Gastroesophageal sphincter (tissue), 4 donors: Measurements from ENCODE around the gene NEURL1. TPM values are rescaled to one million over a fixed set of nuclear protein-coding genes. Genes with fewer than 3 reads are reported as not detected.
A peak's percentile ranks its signal among the peaks of the same experiment; 100 is the strongest.

Experiments
- ATAC-seq: fragments of 150-250 bp; one replicate; pipeline ENCODE4 v1.9.1; 2016; ENCODE audit warnings: mild to moderate bottlenecking, moderate library complexity
- H3K27ac ChIP-seq, 4 donors: fragments of 200-600 bp; sonication (generic) in 3 of 4; 1 replicate in 3 of 4; 2 replicates in 1 of 4; pipeline ENCODE4 v1.5.1; 2016 to 2019
- H3K27me3 ChIP-seq: fragments of 200-600 bp; sonication (generic); one replicate; pipeline ENCODE4 v1.5.1; 2019
- H3K36me3 ChIP-seq, 2 donors: fragments of 200-600 bp; sonication (generic); one replicate each; pipeline ENCODE4 v1.5.1; 2019; ENCODE audit warnings: control low read depth in 1 of 2
- H3K4me1 ChIP-seq, 3 donors: fragments of 200-600 bp; sonication (generic); 1 replicate in 2 of 3; 2 replicates in 1 of 3; pipeline ENCODE4 v1.5.1; 2016 to 2019; ENCODE audit warnings: control low read depth in 2 of 3
- H3K4me3 ChIP-seq, 2 donors: fragments of 200-600 bp; sonication (generic); one replicate each; pipeline ENCODE4 v1.5.1; 2019; ENCODE audit warnings: mild to moderate bottlenecking in 1 of 2, moderate library complexity in 1 of 2
- H3K9me3 ChIP-seq, 3 donors: fragments of 200-600 bp; sonication (generic); one replicate each; pipeline ENCODE4 v1.5.1; 2017 to 2019; ENCODE audit warnings: control low read depth in 2 of 3
- CTCF ChIP-seq, 4 experiments: fragments of 200-600 bp in 2 of 4; fragments of 450-650 bp in 2 of 4; sonication (generic) in 1 of 4; IDR thresholded peaks; one replicate each; pipeline ENCODE4 v1.5.1; 2017 to 2019; ENCODE audit warnings: antibody characterized with exemption in 4 of 4, mild to moderate bottlenecking in 2 of 4, moderate library complexity in 2 of 4
- EP300 ChIP-seq: sonication (generic); formaldehyde crosslinking; IDR thresholded peaks from one replicate; pipeline ENCODE4 v1.6.1; 2017; ENCODE audit warnings: antibody characterized with exemption, mild to moderate bottlenecking
- POLR2A ChIP-seq, 2 donors: fragments of 450-650 bp; IDR thresholded peaks; one replicate each; pipeline ENCODE4 v1.6.1; 2017; ENCODE audit warnings: antibody characterized with exemption in 2 of 2, mild to moderate bottlenecking in 2 of 2, moderate library complexity in 1 of 2
- POLR2AphosphoS5 ChIP-seq: sonication (generic); formaldehyde crosslinking; IDR thresholded peaks from one replicate; pipeline ENCODE4 v1.6.1; 2017; ENCODE audit warnings: antibody characterized with exemption
- WGBS, 2 donors: methylation state at CpG; one replicate each; pipeline ENCODE4 v1.1.5; 2018; ENCODE audit warnings: low coverage in 1 of 2; 5-methylcytosine and 5-hydroxymethylcytosine counted together
- total RNA-seq, 4 donors: library from RNA; depleted of rRNA; stranded (reverse); fragments of >200 nt; gene quantifications; one replicate each; pipeline ENCODE4 v1.1.0, GENCODE V29; 2016

The NEURL1 gene
- total RNA-seq, 4 donors from 2014 or later = 0.15 to 0.27 (median 0.19) TPM; not detected in 1

- H3K4me1 ChIP-seq = peaks cover 0 to 40% (median 8%) of the 10 kb centered on the region in 3 donors
- no peak for TF ChIP-seq EP300
- TF ChIP-seq CTCF (IDR thresholded peaks at IDR 0.05) = no peak
- no peak for TF ChIP-seq POLR2AphosphoS5
- TF ChIP-seq POLR2A (IDR thresholded peaks at IDR 0.05) = no peak
- ATAC-seq = no peak
- H3K27ac ChIP-seq = no peak overlapping the region
- H3K27me3 ChIP-seq = peaks cover 7% of the 10 kb centered on the region
- no peaks in the 10 kb centered on the region for H3K9me3 ChIP-seq
- no peaks in the 10 kb centered on the region for H3K36me3 ChIP-seq
- no peak overlapping the region for H3K4me3 ChIP-seq
- 86 to 92% methylated on average over 4 to 5 of the region's 10 CpGs for WGBS, 2 donors
These were observed 17.6 kb downstream of the NEURL1 start for GRCh38 chr10:103510791-103511752.

- Histone ChIP-seq H3K9me3 (no peaks in the 10 kb centered on the region), H3K4me3 (no peak overlapping the region), H3K36me3 (no peaks in the 10 kb centered on the region), H3K27me3 (peaks cover 6% of the 10 kb centered on the region), H3K27ac (no peak overlapping the region), H3K4me1 (peaks cover 0 to 40% (median 8%) of the 10 kb centered on the region in 3 donors)
- TF ChIP-seq EP300 (no peak), POLR2AphosphoS5 (no peak), CTCF (IDR thresholded peaks at IDR 0.05) (no peak), POLR2A (IDR thresholded peaks at IDR 0.05) (no peak)
- no peak for ATAC-seq
These were observed 18.7 kb downstream of the NEURL1 start for GRCh38 chr10:103512166-103512565.

- Histone ChIP-seq H3K4me3 (no peak overlapping the region), H3K36me3 (no peaks in the 10 kb centered on the region), H3K27me3 (no peaks in the 10 kb centered on the region), H3K9me3 (no peaks in the 10 kb centered on the region), H3K4me1 (peaks cover 0 to 40% (median 8%) of the 10 kb centered on the region in 3 donors), H3K27ac (peak overlapping the region in 3 of 4 donors; percentile 70 to 73 (median 73))
- TF ChIP-seq POLR2A (IDR thresholded peaks at IDR 0.05) (no peak), CTCF (IDR thresholded peaks at IDR 0.05) (no peak), POLR2AphosphoS5 (no peak), EP300 (no peak)
- peak; percentile 36 for ATAC-seq
- WGBS, 2 donors = 56 to 80% methylated on average over 1 to 10 of the region's 13 CpGs
These were observed 19.3 kb downstream of the NEURL1 start for GRCh38 chr10:103512591-103513379.

GRCh38 chr10:103513380-103514060, 20.0 kb downstream of the NEURL1 start:
- Histone ChIP-seq H3K27me3 (no peaks in the 10 kb centered on the region), H3K4me3 (no peak overlapping the region), H3K36me3 (no peaks in the 10 kb centered on the region), H3K9me3 (no peaks in the 10 kb centered on the region), H3K4me1 (peaks cover 0 to 40% (median 8%) of the 10 kb centered on the region in 3 donors), H3K27ac (peak overlapping the region in 3 of 4 donors; percentile 70 to 73 (median 73))
- 89 to 93% methylated on average over 2 of the region's 8 CpGs for WGBS, 2 donors
- ATAC-seq = no peak
- TF ChIP-seq CTCF (IDR thresholded peaks at IDR 0.05) (no peak), EP300 (no peak), POLR2AphosphoS5 (no peak), POLR2A (IDR thresholded peaks at IDR 0.05) (no peak)
